Measurements from ENCODE around the gene NKTR. TPM values are rescaled to one million over a fixed set of nuclear protein-coding genes. Genes with fewer than 3 reads are reported as not detected.
"Not testable (repeated sequence)": the region's sequence is repeated elsewhere in the genome, so short reads cannot be mapped to it uniquely, and the experiment has no call there.

The NKTR gene
- total RNA-seq, 1 donor from 2014 or later, result 42.3 TPM

DNA sequence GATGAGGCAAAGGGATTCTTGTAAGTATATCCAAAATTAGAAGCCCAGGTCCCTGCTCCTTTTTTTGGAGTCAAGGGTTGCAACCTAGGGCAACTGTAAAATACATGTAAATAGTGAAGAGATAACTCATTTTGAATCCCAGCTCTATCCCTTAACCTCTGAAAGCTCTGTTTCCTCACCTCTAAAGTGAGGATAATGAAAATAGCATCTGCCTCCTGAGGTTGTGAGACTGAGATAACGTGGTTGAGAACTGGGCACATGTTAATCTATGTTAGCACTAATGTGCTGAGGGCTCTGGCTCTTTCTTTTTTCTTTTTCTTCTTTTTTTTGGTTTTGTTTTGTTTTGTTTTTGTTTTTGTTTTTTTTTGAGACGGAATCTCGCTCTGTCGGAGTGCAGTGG, 4.8 kb upstream of the NKTR start:
- no peak for DNase-seq (ENCODE audit: low read depth, low spot score)

DNA sequence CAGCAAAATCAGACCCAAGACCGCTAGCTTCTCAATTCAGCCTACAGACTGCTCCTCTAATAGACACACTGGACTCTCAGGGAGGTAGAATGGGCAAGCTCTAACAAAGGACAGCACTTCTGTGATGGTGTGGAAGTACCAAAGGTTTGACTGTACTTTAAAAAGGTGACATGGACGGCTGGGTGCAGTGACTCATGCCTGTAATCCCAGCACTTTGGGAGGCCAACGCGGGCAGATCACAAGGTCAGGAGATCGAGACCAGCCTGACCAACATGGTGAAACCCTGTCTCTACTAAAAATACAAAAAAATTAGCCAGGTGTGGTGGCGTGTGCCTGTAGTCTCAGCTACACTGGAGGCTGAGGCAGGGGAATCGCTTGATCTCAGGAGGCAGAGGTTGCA, 3.4 kb upstream of the NKTR start:
- DNase-seq (ENCODE audit: low read depth, low spot score), result not testable (repeated sequence)

GRCh38 chr3:42600958-42601675, 631 bp downstream of the NKTR start:
- no peak for DNase-seq (ENCODE audit: low read depth, low spot score)

DNA sequence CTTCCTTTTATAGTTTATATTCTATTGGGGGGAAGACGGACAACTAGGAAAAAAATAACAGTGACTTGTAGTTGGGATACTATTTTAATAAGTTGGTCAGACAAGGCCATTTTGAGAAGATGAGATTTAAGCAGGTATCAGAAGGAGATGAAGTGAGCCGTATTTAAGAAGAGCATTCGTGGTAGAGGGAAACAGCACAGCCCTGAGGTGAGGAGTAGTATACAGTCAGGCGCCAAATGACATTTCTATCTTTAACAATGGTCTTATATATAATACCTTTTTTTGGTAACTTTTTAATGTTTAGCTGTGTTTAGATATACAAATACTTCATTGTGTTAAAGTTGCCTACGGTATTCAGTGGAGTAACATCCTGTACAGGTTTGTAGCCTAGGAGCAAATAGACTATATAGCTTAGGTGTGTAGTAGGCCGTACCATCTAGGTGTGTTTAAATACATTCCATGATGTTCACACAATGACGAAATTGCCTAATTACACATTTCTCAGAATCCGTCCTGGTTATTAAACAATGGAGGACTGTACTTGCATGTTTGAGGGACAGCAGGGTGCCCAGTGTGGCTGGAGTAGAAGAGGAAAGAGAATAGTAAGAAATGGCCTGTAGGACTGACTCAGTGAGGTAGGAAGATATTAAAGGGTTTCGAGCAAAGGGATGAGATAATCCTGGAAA, 1.6 kb downstream of the NKTR start:
- DNase-seq (ENCODE audit: low read depth, low spot score), result no peak

DNA sequence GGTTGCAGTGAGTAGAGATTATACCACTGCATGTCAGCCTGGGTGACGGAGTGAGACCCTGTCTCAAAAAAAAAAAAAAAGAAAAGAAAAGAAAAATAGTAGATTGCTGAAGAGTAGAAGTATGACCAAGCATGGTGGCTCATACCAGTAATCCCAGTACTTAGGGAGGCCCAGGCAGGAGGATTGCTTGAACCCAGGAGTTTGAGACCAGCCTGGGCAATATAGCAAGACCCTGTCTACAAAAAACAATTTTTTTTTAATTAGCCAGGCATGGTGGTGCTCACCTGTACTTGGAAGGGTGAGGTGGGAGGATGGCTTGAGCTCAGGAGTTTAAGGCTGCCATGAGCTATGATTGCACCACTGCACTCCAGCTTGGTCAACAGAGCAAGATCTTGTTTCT, 2.5 kb downstream of the NKTR start:
- DNase-seq (ENCODE audit: low read depth, low spot score), result no peak

GRCh38 chr3:42605546-42606173, 5.2 kb downstream of the NKTR start:
- DNase-seq (ENCODE audit: low read depth, low spot score), result no peak

DNA sequence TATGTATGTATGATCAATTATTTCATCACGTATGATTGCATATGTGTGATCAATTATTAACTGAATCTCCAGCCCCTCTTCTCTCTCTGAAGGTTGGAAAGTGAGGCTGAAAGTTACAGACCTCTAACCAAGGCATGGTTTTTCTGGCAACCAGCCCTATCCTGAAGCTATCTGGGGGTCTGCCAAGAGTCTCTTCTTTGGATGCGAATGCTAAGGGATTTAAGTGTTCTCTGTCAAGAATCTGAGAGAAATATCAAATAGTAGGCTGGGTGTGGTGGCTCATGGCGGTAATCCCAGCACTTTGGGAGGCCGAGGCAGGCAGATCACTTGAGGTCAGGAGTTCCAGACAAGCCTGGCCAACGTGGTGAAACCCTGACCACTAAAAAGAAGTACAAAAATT, 8.1 kb downstream of the NKTR start:
- no peak for DNase-seq (ENCODE audit: low read depth, low spot score)

DNA sequence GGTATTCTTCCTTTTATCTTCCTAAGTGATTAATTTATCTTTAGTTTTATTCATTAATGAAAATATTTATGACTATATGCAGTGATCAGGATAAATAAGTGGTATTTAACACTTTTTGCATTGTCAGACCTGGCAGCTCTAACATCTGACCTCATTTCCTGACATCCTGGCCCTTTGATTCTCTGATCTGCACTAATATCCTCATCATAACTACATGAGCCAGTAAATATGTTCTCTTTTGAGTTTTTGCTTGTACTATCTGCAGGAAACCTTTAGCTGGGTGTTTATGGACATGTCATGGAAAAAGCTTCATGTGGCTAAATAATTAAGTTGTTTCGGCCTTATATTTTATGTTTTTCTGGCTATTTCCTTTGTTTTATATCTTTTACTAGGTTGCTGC, 10.5 kb downstream of the NKTR start:
- no peak for DNase-seq (ENCODE audit: low read depth, low spot score)

DNA sequence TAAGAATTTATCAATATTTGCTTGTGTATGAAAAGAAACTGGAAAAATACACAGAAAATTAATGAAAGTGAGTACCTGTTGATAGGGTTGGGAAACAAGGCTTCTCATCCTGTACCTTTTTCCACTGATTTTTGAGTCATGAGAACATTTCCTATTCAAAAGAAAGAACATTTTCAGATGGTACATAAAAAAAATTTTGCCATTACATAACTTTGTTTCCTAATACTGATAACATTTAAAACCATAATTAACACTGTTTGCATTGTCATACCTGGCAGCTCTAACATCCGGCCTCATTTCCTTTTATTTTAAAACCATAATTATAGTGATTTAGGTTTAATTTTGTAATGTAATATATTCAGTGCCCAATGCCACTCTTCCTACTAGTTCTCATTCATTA, 11.7 kb downstream of the NKTR start:
- no peak for DNase-seq (ENCODE audit: low read depth, low spot score)

- no peak for DNase-seq (ENCODE audit: low read depth, low spot score)
Measured at GRCh38 chr3:42612928-42613327, 12.4 kb downstream of the NKTR start.

DNA sequence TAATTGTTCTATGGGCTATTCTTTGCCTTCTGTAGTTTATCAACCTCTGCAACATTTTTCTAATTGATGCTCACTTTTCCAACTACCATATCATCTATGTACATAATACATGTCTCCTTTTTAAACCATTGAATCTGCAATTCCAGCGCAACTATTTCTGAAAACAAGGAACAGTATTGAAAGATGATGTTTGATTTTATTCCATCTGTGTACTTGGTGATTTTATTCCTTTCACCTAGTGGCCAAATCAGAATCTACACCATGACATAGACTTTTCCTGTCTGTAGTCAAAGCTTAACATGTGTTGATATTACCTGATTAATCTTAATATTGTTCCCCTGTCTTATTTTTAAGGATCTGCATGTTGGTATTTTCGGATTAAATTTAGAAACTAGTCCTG, 13.0 kb downstream of the NKTR start:
- DNase-seq (ENCODE audit: low read depth, low spot score), result no peak

DNA sequence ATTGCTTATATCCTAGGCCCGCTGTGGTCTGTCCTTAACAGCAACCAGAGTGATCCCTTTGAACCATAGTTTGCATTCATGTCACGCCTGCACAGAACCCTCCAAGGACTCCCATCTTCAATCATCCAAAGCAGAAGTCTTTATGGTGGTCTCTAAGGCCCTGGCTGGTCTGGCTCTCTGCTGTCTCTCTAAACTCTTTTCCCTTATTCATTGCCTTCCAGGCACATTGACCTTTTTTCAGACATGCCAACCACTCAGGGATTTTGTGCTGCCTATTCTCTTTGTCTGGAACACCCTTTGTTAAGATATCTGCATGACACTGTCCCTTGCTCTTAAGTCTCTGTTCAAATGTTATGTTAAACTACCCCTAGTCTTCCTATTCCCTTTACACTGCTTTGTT, 31.1 kb downstream of the NKTR start:
- DNase-seq (ENCODE audit: low read depth, low spot score), result no peak

DNA sequence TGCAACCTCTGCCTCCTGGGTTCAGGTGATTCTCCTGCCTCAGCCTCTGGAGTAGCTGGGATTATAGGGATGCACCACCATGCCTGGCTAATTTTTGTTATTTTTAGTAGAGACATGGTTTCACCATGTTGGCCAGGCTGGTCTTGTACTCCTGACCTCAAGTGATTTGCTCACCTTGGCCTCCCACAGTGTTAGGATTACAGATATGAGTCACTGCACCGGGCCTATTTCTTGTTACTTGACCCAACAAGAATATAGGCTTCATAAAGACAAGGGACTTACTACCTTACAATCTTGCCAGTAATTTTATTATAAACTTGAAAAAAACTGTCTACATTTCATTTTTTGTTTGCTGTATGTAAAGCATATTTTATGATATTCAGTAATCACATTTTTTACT, 31.7 kb downstream of the NKTR start:
- DNase-seq (ENCODE audit: low read depth, low spot score), result no peak

DNA sequence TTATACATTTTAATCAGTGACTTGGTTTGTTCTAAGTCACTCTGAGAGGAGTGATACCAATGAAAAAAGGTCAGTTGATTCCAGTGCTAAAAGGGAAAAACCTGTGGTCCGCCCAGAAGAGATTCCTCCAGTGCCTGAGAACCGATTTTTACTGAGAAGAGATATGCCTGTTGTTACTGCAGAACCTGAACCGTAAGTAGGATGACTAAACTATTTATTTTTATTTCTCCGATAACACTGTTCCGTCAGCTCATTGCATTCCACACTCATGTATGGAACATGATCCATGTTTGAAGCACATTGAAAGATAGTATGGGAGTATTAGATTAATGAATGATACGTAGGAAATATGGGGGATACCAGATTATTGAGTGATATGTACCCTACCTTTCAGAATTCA, 33.1 kb downstream of the NKTR start:
- no peak for DNase-seq (ENCODE audit: low read depth, low spot score)

GRCh38 chr3:42635111-42635510, 34.6 kb downstream of the NKTR start:
- no peak for DNase-seq (ENCODE audit: low read depth, low spot score)

- no peak for DNase-seq (ENCODE audit: low read depth, low spot score)
Measured at GRCh38 chr3:42637001-42637400, 36.5 kb downstream of the NKTR start.

DNA sequence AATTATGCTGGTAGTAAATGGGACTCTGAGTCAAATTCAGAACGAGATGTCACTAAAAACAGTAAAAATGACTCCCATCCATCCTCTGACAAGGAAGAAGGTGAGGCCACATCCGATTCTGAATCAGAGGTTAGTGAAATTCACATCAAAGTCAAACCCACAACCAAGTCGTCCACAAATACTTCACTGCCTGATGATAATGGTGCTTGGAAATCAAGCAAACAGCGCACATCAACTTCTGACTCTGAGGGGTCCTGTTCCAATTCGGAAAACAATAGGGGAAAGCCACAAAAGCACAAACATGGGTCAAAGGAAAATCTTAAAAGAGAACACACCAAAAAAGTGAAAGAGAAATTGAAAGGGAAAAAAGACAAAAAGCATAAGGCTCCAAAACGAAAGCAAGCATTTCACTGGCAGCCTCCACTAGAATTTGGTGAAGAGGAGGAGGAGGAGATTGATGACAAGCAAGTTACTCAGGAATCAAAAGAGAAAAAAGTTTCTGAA, 37.9 kb downstream of the NKTR start:
- no peak for DNase-seq (ENCODE audit: low read depth, low spot score)

GRCh38 chr3:42639192-42639591, 38.7 kb downstream of the NKTR start:
- no peak for DNase-seq (ENCODE audit: low read depth, low spot score)

- DNase-seq (ENCODE audit: low read depth, low spot score), result no peak
Measured at GRCh38 chr3:42640129-42640528, 39.6 kb downstream of the NKTR start.

DNA sequence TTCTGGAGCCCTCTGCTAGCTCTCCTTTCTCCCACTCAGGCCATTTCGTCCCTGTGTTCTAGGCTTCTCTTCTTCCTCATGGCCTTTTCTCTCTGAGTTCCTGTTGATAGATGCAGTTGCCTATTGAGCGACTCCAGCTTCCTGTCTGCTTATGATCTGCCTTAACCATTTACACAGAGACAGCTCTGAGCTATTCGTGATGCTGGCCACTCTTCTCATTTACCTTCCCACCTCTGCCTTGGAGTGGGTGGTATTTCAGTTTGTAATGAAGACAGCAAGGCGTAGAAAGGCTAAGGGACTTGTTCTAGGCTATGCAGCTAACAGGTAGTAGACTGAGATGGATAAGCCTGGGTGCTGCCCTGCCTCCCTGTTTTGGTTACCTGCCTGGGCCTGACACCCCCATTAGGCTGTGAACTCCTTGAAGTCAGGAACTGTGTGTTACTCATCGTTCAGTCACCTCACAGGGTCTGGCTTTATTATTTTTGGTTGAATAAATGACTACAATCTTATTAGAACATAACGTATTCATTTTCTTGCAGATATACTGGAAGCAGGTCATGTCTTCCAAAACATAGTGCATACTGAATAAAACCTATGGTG, 40.4 kb downstream of the NKTR start:
- DNase-seq (ENCODE audit: low read depth, low spot score), result no peak

- no peak for DNase-seq (ENCODE audit: low read depth, low spot score)
Measured at GRCh38 chr3:42647821-42648459, 47.5 kb downstream of the NKTR start.

DNA sequence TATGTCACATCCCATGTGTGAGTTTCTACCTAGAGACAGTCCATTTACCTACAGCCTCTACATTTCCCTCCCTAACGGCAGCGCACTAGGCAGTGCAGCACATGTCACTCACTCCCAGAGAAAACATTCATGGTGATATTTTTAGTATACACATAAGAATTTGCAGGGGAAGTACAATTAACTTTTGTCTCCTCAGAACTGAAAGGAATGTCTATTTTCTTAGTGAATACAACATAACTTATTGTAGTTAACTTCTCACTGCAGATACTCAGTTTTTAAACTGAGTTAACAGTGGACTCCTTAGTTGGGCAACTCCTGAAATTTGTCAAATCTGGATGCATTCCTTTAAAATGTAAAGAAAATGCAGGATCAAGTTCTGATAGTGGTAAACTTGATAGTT, 48.5 kb downstream of the NKTR start:
- DNase-seq (ENCODE audit: low read depth, low spot score), result no peak
